ENCODE measurements around the gene RALGAPA2. TPM values are rescaled to one million over a fixed set of nuclear protein-coding genes. Genes with fewer than 3 reads are reported as not detected.

RALGAPA2 gene
- total RNA-seq, 1 donor from 2014 or later = 21.0 TPM

- no peaks in the 10 kb centered on the region for H3K36me3 ChIP-seq
- H3K27ac ChIP-seq (replicated peaks) = no peak overlapping the region
- H3K9me3 ChIP-seq (replicated peaks) = no peaks in the 10 kb centered on the region
- TF ChIP-seq CTCF (IDR thresholded peaks at IDR 0.05; ENCODE audit: borderline replicate concordance) = no peak
- no peaks in the 10 kb centered on the region for H3K27me3 ChIP-seq (ENCODE audit: low read depth)
- H3K4me1 ChIP-seq = peaks cover 6% of the 10 kb centered on the region
- intact Hi-C loops (cut with micrococcal nuclease) = no loop called here
- DNase-seq = no peak
- H3K4me3 ChIP-seq = no peak overlapping the region
Measured at GRCh38 chr20:20754714-20755113, 42.3 kb upstream of the RALGAPA2 start.

GRCh38 chr20:20752712-20753111 is 40.3 kb upstream of the RALGAPA2 start:
- no peak for TF ChIP-seq CTCF (IDR thresholded peaks at IDR 0.05; ENCODE audit: borderline replicate concordance)
- intact Hi-C loops (cut with micrococcal nuclease) = no loop called here
- Histone ChIP-seq H3K36me3 (no peaks in the 10 kb centered on the region), H3K4me3 (no peak overlapping the region), H3K9me3 (replicated peaks) (peaks cover 9% of the 10 kb centered on the region), H3K27me3 (ENCODE audit: low read depth) (no peaks in the 10 kb centered on the region), H3K4me1 (no peaks in the 10 kb centered on the region), H3K27ac (replicated peaks) (peak overlapping the region; percentile 66)
- no peak for DNase-seq

GRCh38 chr20:20747298-20747697 is 34.9 kb upstream of the RALGAPA2 start:
- Histone ChIP-seq H3K27me3 (ENCODE audit: low read depth) (peaks cover 6% of the 10 kb centered on the region), H3K27ac (replicated peaks) (no peak overlapping the region), H3K4me3 (no peak overlapping the region), H3K4me1 (peaks cover 25% of the 10 kb centered on the region), H3K36me3 (no peaks in the 10 kb centered on the region), H3K9me3 (replicated peaks) (peaks cover 9% of the 10 kb centered on the region)
- intact Hi-C loops (cut with micrococcal nuclease) = no loop called here
- TF ChIP-seq CTCF (IDR thresholded peaks at IDR 0.05; ENCODE audit: borderline replicate concordance) = no peak
- DNase-seq = no peak

GRCh38 chr20:20744170-20744725 is 31.8 kb upstream of the RALGAPA2 start:
- peaks cover 6% of the 10 kb centered on the region for H3K27me3 ChIP-seq (ENCODE audit: low read depth)
- H3K4me3 ChIP-seq = peak overlapping the region; percentile 40
- intact Hi-C loops (cut with micrococcal nuclease) = no loop called here

GRCh38 chr20:20743511-20744169 is 31.2 kb upstream of the RALGAPA2 start:
- Histone ChIP-seq H3K27me3 (ENCODE audit: low read depth) (peaks cover 6% of the 10 kb centered on the region), H3K36me3 (no peaks in the 10 kb centered on the region), H3K4me3 (peak overlapping the region; percentile 40), H3K4me1 (peaks cover 39% of the 10 kb centered on the region), H3K9me3 (replicated peaks) (peaks cover 4% of the 10 kb centered on the region), H3K27ac (replicated peaks) (peak overlapping the region; percentile 91)
- intact Hi-C loops (cut with micrococcal nuclease) = no loop called here
- DNase-seq = peak; percentile 82
- TF ChIP-seq CTCF (IDR thresholded peaks at IDR 0.05; ENCODE audit: borderline replicate concordance) = no peak

More at GRCh38 chr20:20744170-20744725, 31.8 kb upstream of the RALGAPA2 start:
- peaks cover 39% of the 10 kb centered on the region for H3K4me1 ChIP-seq
- TF ChIP-seq CTCF (IDR thresholded peaks at IDR 0.05; ENCODE audit: borderline replicate concordance) = no peak
- H3K9me3 ChIP-seq (replicated peaks) = peaks cover 9% of the 10 kb centered on the region
- peak overlapping the region; percentile 91 for H3K27ac ChIP-seq (replicated peaks)
- no peak for DNase-seq
- H3K36me3 ChIP-seq = no peaks in the 10 kb centered on the region
